GM19043 (cell line): ENCODE results near the gene PGM5.
A peak's percentile ranks its signal among the peaks of the same experiment; 100 is the strongest.

Experiments
- ATAC-seq: cut with Tn5 transposase; IDR thresholded peaks from one replicate; pipeline ENCODE4 v1.9.1; 2021; ENCODE audit warnings: low read depth; ENCODE audit not compliant: unreplicated experiment

PGM5 gene

GRCh38 chr9:68530618-68531017, 174.2 kb downstream of the PGM5 start:
- no peak for ATAC-seq

DNA sequence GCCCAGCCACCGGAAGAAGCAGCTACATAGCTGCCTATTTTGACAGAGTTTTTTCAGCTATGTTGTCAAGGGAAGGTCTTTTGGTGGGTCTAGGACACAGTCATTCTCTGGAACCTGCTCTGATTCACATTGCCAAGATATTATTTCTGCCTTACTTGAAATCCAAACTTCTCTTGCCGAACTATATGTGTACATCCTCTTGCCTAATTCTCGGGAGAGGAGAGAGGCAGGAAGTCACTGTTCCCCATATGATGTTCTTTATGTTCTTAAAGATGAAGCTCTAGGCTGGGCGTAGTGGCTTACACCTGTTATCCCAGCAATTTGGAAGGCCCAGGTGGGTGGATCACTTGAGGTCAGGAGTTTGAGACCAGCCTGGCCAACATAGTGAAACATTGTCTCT, 175.7 kb downstream of the PGM5 start:
- no peak for ATAC-seq

GRCh38 chr9:68533678-68534077, 177.3 kb downstream of the PGM5 start:
- no peak for ATAC-seq

- ATAC-seq = no peak
These were observed 180.6 kb downstream of the PGM5 start for GRCh38 chr9:68536876-68537615.

- ATAC-seq = no peak
These were observed 181.1 kb downstream of the PGM5 start for GRCh38 chr9:68537616-68537880.

- ATAC-seq = no peak
These were observed 181.8 kb downstream of the PGM5 start for GRCh38 chr9:68538200-68538599.

DNA sequence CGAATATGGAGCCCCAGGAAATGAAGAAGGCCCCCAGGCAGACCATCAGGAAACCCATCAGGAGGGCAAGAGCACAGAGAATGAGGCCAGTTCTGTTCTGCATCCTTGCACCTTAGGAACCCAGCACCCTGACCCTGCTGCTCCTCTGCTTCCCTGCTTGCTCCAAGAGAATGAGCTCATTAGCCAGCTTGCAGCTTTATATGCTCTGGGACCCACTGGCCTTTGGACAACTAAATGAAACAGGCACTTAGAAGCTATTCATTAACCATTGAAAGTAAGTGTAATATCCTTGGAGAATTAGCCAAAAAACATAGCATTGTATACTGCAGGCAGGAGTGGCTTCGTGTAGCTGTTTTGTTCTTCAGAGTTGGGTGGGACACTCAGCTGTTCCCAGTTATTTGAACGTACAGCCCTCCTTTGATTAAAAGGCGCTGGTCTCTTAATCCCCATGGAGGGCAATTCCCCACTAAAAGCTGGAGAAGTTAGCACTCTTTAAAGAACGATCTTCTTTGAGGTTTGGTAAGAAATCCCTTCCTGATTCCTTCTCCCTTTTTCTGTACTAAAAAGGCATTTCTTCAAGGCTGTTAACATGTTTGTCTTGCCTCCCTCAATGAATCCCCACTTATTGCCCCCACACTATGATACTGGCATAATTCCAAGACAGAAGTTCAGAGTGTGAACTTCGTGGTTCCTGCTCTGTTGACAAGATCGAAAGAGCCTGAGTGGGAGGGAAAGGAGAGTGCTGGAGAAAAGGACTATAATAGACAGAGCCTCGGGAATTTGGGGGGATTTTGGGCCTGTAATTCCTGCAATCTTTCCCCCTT, 184.5 kb downstream of the PGM5 start, which contains the start of gene TMEM252:
Gene TMEM252, minus strand, starts transcription at position 172 of the 824 bp plus-strand sequence. Its CDS starts 69 bp downstream, at position 103.
- ATAC-seq = no peak

DNA sequence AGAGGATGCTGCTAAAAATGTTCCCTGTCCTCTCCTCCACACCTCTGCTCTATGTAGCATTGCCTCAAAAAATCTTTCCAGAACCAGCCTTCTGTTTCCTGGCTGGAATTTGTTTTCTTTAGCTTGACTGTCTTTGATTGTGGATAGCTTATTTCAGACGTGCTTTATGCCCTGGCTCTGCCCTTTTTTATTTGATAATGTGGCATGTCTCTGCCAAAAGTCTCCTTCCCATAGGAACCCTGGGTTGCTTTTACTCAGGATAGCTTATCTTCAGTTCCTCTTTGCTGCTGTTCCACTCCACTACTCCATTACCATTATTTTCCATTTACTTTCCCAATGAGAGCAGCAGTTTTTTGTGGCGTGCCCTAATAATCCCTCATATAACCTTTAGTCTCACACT, 185.2 kb downstream of the PGM5 start:
- no peak for ATAC-seq

DNA sequence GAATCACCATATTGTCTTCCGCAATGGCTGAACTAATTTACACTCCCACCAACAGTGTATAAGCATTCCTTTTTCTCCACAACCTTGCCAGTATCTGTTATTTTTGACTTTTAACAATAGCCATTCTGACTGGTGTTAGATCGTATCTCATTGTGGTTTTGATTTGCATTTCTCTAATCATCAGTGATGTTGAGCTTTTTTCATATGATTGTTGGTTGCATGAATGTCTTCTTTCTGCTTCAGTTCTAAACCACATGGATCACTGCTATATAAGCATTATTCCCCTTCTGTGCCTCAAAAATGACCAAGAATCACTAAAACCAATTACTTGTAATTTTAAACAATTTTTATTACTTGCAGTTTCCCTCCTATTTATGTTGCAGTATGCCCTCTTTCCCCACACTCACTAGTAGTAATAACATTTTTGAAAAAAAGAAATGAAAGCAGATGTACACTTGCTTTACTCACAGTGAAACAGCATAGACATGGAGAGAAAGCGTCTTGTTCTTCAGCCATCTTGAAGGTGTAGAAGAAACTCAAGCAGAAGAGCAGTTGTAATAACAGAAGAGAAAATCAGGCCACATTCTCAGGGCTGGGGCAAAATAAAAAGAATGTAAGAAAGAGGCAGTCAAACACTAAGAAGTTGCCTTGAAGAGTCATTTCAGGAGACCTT, 188.8 kb downstream of the PGM5 start:
- ATAC-seq = peak; percentile 32

DNA sequence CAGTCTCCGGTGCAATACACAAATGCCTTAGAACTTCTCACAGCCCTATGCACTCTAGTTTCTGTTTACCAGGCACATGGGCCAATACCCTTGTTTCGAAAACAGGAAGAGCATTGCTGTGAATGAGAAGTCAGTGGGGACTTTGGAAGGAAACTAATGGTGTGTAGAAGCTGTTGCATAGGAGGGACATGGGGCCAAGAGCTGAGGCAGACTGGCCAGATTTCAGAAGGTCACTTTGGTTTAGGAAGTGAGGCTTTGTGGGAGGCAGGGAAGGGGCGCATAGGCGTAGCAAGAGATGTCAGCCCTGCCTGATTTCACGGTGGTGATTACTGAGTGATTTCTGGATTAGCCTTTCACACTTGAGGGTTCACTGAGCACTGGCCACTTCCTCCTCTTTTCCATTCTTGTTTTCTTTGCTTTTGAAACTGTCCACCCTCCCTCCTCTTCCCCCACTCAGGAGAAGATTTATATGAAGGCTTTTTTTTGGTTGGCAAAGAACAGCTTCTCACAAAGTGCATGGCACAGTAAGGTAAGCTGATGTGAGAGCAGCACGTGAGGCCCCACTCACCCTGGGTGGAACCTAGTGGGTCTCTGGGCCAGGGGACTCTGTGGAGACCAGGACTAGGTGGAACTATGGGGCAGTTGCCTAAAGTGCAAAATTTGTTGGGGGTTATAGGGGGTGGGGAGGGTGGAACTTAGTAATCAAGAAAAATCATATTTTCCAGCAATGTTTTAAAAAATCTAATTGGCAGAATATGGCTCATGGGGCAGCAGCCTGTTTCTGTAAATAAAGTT, 190.4 kb downstream of the PGM5 start:
- ATAC-seq = peak; percentile 76

GRCh38 chr9:68547417-68547816, 191.0 kb downstream of the PGM5 start:
- no peak for ATAC-seq

DNA sequence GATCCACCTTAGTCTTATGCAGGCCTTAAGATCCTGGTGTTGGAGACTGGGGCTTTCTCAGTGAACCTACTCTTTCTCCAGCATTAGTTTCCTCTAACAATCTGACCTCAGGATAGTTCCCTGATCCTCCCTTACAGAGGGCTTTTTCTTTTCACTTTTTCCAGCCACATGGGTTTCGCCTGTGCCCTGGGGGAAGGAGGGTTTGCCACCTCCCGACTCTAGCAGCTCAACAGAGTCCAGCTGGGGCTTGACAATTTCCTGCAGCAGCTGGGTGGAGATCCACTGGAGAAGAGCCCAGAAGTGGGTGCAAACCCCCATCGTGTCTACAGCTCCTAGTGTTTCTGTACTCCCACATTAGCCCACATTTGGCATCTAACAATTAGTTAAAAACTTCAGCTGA, 191.8 kb downstream of the PGM5 start:
- ATAC-seq = no peak

DNA sequence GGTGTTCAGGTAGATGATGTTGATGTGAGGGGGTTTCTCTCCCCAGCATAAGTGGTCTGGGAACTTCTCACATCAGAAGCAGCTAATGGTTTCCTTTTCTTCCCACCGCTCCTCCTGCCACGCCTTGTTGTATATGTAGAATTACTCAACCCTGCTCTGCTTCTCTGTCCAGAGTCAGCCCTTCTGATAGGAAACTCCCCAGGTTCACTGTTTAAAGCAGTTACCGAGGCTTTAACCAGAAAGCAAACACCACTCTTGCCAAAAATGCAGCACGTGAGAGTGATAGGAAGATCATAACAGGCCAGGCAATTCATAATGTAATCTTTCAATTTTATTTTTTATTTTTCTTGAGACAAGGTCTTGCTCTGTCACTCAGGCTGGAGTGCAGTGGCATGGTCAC, 194.8 kb downstream of the PGM5 start:
- no peak for ATAC-seq

DNA sequence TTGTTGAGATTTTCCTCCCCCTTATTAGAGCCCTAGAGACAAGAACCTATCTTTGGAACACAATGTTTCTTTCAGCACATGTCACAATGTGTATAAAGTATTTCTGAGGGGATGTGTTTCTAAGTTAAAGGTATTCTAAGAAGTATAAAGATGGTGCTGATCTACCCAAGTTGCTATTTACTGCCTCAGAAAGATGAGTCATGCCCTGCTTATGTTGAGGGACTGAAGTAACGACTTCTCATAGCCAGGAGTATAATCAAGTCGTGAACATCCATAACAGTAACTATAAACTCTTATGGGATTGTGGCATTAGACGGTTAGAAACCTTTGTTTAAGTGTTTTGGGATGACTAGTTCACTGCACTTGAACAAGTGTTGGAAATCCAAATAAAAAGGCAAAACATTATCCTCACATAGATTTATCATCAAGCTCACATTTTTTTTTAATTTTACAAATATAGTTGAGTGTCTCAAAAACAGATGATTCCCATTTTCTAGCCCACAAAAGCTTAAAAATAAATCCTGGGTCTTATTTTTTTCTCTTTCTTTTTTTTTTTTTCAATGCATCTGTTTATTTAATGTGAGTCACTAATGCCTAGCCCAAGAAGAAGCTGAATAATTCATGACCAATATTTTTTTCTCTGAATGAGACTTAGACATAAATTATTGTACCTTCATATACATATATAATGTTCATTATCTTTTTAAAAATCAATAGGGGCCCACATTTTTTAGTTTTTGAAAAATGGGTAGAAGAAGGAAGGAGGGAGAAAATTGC, 196.5 kb downstream of the PGM5 start:
- no peak for ATAC-seq

DNA sequence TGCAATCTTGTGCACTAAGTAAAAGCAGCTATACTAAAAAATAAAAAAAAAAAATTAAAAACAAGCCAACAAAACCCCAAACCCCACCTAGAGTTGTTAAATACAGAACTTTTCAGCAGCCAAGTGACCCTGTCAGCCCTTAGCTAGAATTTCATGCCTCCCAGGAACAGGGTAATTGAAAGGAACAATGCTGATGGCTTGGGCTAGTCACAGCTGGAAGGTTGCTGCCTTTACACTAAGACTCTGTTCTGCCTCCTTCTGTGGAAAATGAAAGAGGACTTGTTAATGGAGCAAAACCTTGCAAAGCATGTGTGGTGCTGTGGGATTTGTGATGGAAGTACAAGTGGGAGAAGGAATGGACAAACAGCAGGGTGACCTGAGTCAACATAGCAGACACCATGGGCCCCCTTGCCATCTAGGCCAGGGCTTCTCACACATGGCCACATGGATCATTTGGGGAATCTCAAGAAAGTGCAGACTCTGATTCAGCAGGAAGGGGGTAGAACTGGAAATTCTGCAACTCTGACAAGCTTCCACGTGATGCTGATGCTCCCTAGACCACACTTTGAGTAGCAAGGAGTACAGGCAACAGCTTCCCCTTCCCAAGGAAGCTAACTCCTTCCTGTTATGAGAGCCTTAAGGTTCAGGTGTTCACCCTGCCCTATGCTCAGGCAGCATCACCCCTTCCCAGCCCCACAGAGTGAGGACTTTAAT, 199.2 kb downstream of the PGM5 start:
- no peak for ATAC-seq

- ATAC-seq = no peak
These were observed 202.1 kb downstream of the PGM5 start for GRCh38 chr9:68558545-68558944.

GRCh38 chr9:68560071-68560844, 203.8 kb downstream of the PGM5 start:
- peak; percentile 72 for ATAC-seq

- ATAC-seq = no peak
These were observed 206.1 kb downstream of the PGM5 start for GRCh38 chr9:68562461-68562860.

DNA sequence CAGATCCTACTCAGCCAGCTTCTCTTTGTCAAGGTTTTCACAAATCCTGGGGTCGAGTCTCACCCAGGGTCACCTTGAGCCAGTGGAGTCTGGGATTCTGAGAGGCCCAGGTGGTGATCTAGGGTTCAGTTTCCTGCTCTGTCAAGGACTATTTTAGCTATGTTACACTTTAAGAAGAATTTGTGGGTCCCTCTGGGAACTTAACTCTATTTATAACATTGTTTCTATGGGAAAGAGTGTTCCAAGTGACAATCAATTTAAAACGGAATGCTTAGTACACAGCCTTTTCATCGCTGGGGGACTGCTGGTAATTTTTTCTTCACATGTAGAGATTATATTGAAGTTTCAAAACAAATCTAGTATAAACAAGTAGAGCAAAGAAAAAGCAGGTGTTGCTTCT, 211.2 kb downstream of the PGM5 start:
- ATAC-seq = no peak
